HCEC 1CT (cell line): ENCODE results near the gene EBF3.

Experiments used
- DNase-seq: peaks from one replicate; pipeline ENCODE4 v3.0.0-alpha.2; 2017

EBF3 gene, protein sequence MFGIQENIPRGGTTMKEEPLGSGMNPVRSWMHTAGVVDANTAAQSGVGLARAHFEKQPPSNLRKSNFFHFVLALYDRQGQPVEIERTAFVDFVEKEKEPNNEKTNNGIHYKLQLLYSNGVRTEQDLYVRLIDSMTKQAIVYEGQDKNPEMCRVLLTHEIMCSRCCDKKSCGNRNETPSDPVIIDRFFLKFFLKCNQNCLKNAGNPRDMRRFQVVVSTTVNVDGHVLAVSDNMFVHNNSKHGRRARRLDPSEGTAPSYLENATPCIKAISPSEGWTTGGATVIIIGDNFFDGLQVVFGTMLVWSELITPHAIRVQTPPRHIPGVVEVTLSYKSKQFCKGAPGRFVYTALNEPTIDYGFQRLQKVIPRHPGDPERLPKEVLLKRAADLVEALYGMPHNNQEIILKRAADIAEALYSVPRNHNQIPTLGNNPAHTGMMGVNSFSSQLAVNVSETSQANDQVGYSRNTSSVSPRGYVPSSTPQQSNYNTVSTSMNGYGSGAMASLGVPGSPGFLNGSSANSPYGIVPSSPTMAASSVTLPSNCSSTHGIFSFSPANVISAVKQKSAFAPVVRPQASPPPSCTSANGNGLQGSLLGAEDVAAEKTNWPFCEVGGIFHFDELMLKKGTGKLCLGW

DNA sequence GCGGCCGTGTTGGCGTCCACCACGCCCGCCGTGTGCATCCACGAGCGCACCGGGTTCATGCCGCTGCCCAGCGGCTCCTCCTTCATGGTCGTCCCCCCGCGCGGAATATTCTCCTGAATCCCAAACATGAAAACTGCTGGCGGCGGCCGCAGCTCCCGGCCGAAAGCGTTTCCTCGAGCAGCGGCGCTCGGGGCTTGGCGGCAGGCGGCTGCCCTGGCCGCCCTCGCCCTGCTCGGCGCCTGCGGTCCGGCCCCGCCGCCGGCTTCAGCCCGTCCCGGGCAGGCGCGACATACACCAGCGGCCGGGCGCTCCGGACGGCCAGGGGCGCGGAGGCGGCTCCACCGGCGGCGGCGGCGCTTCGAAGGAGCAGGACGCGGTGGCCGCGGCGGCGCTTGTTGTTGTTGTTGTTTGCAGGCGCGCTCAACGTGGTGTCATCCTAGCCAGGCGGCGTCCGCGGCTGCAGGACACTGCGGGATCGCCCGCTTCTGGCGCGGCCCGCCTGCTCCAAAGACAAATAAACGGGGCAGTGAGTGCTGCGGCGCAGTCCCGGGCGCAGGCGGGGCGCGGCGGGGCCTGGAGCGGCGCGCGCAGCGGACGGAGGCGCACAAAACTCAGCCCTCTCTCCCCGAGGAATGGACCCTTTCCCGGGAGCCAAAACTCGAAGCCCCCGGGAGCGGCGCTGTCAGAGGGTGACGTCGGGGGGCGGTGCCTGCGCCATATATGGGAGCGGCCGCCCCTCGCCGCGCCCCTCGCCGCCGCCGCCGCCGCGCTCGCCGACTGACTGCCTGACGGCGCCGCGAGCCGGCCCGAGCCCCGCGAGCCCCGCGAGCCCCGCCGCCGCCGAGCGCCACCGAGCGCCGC, at the start of gene EBF3:
EBF3 (minus strand) TSS at position 634 of the 861 bp plus-strand sequence; CDS start at position 128, 506 bp downstream.
- no peak for DNase-seq

DNA sequence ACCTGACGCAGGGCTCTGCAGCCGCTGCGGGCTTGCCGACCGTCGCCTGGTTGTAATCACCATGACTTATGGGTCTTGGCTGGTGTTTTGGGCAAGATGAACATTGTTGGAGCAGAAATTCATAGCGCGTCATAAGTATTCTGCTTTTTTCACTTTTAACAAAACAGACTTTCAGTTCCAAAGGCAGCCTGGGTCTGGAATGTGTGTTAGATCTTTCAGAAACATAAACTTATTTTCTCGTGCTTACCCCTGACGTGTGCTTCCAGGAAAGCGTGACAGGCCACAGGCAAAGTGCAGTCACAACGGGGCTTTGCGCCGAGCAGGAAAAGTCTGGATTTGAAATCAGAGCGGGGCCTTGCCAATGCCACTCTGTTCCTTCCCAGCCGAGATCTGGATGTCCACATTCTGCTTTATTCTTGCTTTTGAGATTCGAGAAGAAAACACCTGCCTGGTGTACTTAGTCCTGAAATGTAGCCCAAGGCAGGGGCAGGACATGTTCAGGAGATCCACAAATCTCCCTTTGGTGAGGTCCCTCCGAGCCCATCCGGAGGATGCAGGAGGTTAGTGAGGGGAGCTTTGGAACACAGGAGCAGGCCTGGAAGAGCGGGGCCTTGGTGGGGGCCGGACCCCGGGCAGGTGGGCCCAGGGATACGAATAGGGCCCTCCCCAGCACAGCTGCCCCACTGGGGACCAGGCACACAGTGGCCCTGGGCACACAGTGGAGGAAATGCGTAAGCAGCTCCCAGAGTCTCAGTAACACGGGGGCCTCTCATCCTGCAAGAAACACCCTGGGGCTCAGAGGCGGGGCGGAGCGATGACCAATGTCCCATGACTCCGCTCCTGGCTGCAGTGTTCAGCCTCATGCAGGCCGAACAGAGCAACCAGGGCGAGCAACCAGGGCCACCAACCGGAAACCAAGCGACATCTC, 49.5 kb upstream of the EBF3 start:
- DNase-seq: no peak

DNA sequence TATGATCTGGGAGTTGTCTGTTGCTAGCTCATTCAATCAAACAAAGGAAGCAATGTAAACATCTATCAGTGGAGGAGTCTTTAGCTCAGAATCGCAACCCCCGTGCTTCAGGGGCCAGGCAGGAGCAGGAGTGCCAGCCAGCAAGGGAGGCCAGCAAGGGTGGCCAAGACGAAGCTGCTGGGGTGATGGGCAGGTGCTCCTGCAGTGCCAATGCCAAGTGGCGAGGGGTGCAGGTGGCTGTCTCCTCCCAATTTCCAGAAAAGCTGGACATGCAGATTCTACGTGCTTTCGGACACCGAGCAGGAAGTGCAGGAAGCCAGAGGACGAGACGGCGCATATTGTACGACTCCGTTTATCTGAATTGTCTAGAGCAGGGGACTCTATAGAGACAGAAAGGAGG, 48.1 kb upstream of the EBF3 start:
- no peak for DNase-seq

DNA sequence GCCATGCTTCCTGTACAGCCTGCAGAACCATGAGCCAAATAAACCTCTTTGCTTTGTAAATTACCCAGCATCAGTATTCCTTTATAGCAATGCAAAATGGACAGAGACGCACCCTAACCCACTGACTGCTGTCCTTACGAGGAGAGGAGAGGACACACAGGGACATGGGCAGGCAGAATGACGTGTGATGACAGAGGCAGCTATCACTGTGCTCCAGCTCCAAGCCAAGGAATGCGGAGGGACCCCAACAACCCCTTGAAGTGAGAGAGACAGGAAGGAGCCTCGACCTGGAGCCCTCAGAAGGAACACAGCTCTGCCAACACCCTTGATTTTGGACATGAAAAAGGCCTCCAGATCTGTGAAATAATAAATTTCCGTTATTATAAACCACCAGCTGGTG, 46.6 kb upstream of the EBF3 start:
- DNase-seq: no peak

DNA sequence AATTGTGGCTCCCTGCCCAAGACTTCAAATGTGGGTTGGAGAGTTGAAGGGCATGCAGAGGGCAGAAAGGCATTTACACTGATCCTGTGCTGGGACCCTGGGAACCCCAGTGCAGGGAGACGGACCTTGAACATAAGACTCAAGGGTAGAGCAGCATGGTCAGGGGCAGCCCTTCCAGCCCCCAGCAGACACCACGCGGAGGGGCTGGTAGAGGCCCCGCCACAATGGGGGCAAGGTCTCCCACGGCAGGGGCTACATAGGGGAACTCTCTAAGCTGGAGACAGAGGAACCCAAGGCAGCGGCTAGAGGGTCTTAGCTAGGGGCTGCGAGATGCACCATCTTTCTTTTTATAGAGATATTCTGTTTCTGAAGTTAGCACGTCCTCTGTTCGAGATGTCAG, 45.2 kb upstream of the EBF3 start:
- no peak for DNase-seq

DNA sequence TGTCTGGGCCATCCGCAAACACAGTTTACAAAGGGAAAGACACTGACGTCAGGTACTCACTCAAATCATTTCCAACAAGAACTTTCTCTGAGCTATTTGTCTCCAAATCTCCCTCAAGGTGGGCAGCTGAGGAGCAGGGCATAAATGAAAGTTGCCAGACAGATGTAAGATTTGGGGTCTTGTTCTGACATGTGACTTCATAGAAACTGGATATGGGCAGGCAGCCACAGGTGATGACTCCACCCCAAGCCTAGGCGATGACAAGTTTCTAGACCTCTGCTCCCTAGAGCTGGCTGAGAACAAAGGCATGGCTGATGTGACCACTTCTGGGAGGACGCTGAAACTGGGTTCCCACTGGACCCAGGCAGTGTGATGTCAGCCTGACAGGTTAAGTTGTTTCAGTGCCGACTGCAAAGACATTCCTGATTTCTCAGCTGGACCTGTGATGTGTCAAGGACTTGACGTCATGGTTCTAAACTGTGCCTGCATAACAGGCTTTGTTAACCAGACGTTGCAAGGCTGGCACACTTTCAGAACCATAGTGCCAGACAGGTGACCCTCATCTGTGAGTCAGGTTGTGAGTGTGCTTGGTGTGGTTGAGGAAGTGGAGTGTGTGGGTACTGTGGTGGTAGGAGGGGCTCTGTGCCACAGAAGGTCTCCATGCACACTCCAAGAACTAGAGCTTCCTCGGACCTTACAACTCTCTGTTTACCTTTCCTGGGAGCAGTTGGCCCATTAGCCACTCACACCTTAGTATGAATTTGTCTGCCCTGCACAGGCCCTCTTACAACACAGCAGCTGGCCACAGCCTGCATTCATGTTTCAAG, 39.9 kb upstream of the EBF3 start:
- DNase-seq: no peak

DNA sequence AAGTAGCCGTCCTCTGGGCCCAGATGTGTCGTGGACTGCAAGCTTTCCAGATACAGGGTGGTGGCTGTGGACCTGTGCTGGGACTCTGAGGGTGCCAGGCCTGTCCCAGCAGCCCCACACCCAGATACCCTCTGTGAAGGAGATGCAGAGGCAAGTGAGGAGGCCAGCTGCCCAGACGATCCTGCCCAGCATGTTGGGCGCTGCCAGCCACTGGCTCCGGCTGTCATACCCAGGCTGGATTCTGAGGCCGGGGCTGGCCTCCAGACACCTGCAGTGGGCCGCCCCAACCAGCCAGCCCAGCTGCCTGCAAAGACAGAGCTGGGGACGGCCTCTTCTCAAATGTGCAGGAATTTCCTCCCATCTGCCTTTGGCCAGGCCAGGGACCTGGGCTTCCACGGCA, 39.1 kb upstream of the EBF3 start:
- DNase-seq: no peak

DNA sequence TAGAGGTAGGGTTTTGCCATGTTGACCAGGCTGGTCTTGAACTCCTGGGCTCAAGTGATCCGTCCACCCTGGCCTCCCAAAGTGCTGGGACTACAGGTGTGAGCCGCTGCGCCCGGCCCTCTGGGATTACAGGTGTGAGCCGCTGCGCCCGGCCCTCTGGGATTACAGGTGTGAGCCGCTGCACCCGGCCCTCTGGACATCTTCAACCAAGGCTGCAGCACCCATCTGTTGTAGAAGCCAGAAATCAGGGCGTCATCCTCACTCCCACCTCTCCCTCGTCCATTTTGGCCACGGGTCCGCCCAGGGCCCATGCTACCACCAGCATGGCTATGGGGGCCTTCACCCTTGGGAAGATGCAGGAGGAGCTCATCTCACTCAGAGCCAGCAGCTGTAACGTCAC, 38.5 kb upstream of the EBF3 start:
- no peak for DNase-seq

DNA sequence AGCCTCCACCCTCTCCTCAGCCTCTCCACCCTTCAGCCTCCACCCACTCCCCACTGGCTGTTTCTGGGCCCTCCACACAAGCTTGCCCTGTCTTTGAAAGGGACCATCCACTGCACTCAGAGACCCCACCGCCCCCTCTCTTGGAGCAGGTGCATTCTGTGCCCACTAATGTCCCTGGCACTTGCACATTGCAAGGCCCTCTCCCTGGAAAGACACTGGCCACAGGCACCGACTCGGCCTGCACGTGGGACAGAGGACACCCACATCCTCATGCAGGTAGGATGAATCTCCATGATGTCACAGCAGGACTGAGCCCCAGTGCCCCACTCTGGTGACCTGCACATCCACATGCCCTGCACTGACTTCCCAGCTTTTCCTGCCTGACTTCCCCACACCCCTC, 36.8 kb upstream of the EBF3 start:
- no peak for DNase-seq

DNA sequence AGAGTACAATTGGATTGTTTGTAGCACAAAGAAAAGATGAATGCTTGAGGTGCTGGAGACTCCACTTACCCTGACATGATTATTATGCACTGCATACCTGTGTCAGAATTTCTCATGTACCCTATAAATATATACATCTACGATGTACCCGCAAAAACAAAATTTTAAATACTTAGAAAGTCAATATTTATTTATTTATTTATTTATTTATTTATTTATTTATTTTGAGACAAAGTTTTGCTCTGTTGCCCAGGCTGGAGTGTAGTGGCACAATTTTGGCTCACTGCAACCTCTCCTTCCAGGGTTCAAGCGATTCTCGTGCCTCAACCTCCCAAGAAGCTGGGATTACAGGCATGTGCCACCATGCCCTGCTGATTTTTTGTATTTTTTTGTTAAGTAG, 35.1 kb upstream of the EBF3 start:
- no peak for DNase-seq

DNA sequence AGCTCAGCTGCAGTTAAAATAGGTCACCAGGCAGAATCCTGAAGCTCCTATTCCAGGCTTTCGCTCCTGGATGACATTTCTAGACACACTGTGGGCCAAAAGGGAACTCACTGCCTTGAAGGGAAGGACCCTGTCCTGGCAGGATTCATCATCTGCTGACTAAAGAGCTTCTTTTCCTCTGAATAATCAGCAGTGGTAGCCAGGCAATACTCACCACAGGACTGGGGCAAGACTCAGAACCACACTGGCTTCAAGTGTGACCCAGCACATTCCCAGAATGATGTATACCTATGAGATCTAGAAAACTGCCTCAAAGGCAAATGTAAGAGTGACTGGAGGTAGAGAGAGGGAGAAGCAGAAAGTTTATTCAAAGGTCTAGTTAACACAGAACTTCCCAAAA, 29.5 kb upstream of the EBF3 start:
- no peak for DNase-seq

DNA sequence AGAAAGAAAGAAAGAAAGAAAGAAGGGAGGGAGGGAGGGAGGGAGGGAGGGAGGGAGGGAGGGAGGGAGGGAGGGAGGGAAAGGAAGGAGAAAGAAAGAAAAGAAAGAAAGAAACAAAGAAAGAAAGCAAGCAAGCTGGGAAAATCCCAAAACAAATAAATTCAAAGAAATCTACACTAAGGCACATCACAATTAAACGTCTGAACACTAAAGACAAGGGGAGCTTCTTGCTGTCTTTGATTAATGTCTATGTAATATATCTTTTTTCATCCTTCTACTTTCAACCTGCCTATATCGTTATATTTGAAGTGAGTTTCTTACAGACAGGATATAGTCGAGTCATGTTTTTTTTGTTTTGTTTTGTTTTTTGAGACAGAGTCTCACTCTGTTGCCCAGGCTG, 28.3 kb upstream of the EBF3 start:
- DNase-seq: no peak

DNA sequence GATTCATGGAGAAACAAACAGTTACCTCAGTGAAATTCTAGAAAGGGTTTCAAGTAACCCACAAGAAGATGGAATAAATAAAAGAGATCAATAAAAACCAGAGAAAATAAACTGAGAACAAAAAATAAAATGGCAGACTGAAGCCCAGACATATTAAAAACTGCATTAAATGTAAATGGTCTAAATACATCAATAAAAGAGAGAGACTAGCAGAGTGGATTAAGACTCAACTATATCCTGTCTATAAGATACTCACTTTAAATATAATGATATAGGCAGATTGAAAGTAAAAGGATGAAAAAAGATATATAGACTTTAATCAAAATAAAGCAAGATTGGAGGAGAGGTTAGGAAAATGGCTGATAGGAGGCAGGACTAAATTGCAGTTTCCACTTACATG, 18.8 kb upstream of the EBF3 start:
- no peak for DNase-seq

DNA sequence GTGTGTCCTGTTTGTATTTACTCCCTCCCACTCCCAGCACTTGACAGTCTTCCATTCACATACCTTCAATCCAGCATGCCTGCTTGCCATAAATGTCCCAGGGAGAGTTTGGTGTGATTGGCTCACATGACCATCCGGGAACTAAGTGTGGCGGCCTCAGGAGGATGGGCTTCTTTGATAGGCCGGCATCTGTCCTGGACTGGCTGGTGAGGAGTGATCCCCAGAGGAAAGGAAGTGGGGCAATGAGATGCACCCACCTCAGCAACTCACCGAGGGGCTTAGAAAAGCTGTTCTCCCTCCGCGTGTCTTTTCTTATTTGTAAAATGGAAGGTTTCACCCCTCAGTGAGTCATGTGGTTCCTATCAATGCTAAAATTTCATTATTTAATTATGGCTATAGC, 14.9 kb upstream of the EBF3 start:
- DNase-seq: no peak

DNA sequence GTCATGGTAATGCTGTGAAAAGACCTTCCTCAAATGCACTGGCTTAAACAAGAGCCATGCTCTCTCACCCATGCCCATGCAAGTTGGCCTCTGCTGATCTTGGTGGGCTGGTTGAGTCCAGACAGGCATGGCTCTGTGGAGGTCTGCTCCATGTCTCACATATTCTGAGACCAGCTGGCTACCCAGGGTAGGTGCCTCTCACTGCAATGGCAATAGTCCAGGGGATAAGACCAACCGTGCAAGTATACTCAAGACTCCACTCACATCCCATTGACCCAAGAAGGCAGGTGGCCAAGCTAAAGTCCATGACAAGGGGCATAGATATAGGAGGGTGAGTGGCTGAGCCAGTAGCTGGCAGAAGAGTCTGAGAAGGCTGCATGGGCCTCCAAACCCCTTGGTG, 14.2 kb upstream of the EBF3 start:
- DNase-seq: no peak

DNA sequence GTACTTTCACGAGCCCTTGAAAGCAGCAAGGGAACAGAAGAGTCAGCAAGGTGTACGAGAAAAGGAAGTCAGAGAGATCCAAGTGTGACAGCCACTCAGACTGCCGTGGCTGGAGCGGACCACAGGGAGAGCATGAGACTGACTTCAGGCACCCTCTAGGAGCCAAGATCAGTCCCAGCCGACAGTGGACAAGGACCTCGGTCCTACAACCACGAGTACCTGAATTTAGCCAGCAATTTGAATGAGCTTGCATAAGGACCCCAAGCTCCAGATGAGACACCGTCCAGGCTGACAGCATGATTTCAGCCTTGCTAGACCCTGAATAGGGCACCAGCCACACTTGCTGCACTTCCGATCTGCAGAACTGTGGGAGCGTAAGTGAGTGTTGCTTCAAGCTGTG, 13.7 kb upstream of the EBF3 start:
- DNase-seq: no peak

DNA sequence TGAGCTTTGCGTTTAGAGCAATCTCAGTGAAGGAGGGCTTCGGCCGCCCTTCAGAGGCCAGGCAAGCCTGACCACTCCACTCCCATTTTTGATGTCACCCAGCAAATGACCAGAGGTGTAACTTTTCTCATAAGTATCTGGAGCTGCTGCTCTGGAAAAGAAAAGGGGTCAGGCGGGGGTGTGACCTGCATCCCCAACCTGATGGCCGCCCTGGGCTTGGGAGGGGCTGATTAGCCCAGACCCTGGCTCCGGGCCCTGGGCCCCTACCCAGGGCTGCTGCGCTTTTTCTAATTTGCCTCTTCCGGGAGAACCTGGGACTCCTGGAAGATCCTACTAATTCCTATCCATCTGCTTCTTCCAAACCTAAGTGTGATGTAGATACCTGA, 9.6 kb upstream of the EBF3 start:
- no peak for DNase-seq

DNA sequence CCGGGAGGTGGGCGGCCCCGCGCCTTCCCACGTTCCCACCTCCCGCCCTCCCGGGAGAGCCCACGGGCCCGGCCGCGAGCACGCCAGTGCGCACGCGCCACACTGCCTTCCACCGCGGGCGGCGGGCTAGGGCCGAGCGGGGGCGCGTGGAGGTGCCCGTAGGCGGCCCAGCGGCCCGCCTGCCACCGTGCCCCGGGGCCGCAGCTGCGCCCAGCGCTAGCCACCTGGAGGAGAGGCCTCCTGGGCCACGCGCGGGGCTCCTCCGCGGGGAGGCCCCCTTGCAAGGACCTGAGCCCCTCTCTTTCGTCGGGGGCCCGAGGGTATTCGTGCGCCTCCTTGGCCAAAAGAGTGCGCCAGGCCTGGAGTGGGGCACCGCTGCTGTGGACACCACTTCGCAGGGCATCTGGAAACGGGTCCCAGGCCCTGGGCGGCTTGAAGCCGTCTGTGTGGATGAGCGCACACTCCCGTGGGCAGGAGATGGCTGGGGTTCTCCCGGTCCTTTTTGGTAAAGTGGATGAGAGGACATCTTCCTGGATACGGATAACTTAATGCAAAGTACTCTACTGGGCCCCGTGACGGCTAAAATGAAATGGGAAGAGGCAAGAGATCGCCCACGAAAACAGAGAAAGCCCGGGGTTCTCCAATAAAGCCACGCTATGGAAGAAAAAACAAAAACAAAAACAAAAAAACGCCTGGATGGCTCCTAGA, 9.0 kb upstream of the EBF3 start:
- DNase-seq: no peak

DNA sequence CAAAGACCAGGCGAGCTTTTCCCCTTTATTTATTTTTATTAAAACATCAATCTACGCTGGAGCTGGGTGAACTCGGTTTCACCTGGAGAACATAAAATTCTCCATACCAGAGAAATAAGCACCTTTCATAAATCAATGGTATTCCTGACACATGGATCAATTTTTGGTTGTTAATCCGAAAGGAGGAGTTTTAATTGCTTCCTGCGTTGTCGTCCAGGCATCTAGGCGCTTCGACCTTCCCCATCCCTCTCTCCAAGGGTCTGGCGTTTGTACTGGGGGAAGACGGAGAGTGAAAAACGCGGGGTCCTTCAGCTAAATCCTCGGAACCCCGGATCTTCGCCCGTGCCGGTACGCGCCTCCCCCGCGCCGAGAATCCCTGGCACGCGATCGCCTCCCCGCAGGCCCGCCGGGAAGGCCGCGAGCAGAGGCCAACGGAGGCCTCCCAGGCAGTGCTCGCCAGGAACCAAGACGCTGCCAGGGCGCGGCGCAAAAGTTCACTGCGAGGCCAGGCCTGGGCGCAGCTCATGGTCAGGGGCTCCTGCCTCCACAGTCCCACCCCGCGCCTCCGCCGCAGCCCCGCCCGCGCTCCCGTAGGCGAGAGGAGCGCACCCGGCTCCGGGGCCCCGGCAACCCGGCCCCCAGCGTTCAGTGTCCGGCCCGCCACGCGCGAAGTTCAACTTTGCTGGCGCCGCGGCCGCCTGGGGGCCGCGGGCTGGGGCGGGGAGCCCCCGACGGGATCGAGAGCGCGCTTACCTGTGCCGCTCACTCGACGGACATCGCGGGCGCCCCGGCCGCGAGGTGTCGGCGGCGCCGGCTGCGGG, 8.3 kb upstream of the EBF3 start:
- DNase-seq: no peak
